ENCODE results near the gene ARF6. TPM values are rescaled to one million over a fixed set of nuclear protein-coding genes. Genes with fewer than 3 reads are reported as not detected.
A peak's percentile ranks its signal among the peaks of the same experiment; 100 is the strongest.

ARF6 gene
- total and polyA plus RNA-seq, 9 of the 15 experiments (the other 6 are each of a cell fraction or from before 2014, with no cell fraction given), result 15.3 to 35.2 (median 24.9) TPM

DNA sequence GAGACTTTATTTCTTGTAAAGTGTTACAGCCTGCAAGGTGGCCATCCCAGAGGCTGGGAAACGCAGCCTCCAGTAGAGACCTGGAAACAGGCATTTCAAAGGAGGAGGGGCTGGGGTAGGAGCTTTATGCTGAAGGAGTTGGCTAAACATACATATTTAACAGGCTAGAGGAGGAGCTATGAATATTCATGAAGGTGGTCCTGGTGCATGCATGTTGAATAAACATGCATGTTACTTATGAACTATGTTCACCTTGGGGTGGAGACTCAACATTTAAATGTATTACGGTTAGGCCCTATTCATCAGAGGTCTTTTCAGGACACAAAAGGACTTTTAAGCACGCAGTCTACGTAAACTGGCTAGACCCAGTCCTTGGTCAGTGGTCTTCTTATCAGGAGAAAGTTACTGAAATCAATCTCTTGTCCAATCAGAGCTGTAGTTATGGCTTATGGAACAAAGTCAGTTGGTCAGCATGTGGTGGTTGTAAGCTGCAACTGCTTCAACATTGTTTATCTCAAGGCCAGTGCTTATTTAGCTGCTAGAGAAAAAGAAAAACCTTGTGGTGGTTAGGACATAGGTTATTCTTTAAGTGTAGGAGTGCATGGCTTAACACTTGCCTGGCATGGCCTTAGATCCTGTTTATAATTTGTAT is 11.4 kb upstream of the ARF6 start (continued):
- TF ChIP-seq, protein P1, sequence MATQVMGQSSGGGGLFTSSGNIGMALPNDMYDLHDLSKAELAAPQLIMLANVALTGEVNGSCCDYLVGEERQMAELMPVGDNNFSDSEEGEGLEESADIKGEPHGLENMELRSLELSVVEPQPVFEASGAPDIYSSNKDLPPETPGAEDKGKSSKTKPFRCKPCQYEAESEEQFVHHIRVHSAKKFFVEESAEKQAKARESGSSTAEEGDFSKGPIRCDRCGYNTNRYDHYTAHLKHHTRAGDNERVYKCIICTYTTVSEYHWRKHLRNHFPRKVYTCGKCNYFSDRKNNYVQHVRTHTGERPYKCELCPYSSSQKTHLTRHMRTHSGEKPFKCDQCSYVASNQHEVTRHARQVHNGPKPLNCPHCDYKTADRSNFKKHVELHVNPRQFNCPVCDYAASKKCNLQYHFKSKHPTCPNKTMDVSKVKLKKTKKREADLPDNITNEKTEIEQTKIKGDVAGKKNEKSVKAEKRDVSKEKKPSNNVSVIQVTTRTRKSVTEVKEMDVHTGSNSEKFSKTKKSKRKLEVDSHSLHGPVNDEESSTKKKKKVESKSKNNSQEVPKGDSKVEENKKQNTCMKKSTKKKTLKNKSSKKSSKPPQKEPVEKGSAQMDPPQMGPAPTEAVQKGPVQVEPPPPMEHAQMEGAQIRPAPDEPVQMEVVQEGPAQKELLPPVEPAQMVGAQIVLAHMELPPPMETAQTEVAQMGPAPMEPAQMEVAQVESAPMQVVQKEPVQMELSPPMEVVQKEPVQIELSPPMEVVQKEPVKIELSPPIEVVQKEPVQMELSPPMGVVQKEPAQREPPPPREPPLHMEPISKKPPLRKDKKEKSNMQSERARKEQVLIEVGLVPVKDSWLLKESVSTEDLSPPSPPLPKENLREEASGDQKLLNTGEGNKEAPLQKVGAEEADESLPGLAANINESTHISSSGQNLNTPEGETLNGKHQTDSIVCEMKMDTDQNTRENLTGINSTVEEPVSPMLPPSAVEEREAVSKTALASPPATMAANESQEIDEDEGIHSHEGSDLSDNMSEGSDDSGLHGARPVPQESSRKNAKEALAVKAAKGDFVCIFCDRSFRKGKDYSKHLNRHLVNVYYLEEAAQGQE (IDR thresholded peaks at IDR 0.05; ENCODE audit: borderline replicate concordance), result peak; percentile 46
- TF ChIP-seq, protein P1 (CRISPR knock-in tag; IDR thresholded peaks at IDR 0.05; ENCODE audit: low read depth), result no peak
- TF ChIP-seq HIVEP1 (CRISPR knock-in tag; IDR thresholded peaks at IDR 0.05), result no peak
- no peak for TF ChIP-seq KDM1A (IDR thresholded peaks at IDR 0.05)
- TF ChIP-seq ZNF695 (CRISPR knock-in tag; IDR thresholded peaks at IDR 0.05), result no peak
- TF ChIP-seq MYNN (IDR thresholded peaks at IDR 0.05), result peak; percentile 70; the same call in 1 of the 2 replicates
- TF ChIP-seq MYNN (CRISPR knock-in tag; IDR thresholded peaks at IDR 0.05), result no peak
- no peak for TF ChIP-seq ZNF318 (IDR thresholded peaks at IDR 0.05; ENCODE audit: borderline replicate concordance in 1 of 2, low read depth in 1 of 2)
- TF ChIP-seq, protein P2, sequence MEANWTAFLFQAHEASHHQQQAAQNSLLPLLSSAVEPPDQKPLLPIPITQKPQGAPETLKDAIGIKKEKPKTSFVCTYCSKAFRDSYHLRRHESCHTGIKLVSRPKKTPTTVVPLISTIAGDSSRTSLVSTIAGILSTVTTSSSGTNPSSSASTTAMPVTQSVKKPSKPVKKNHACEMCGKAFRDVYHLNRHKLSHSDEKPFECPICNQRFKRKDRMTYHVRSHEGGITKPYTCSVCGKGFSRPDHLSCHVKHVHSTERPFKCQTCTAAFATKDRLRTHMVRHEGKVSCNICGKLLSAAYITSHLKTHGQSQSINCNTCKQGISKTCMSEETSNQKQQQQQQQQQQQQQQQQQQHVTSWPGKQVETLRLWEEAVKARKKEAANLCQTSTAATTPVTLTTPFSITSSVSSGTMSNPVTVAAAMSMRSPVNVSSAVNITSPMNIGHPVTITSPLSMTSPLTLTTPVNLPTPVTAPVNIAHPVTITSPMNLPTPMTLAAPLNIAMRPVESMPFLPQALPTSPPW (CRISPR knock-in tag; IDR thresholded peaks at IDR 0.05), result 0 out of 2 replicates have a peak, but pooled peaks have one; percentile 28
- no peak for TF ChIP-seq ZFPM2 (CRISPR knock-in tag; IDR thresholded peaks at IDR 0.05)
- TF ChIP-seq ZKSCAN3 (CRISPR knock-in tag; IDR thresholded peaks at IDR 0.05), result no peak

Measured in K562 (cell line).